Right renal pelvis (tissue), 4 donors: ENCODE measurements around the gene TSC22D1. TPM values are rescaled to one million over a fixed set of nuclear protein-coding genes. Genes with fewer than 3 reads are reported as not detected.
"Not testable (repeated sequence)": the region's sequence is repeated elsewhere in the genome, so short reads cannot be mapped to it uniquely, and the experiment has no call there.

Experiments used
- DNase-seq, 4 donors: peaks; one replicate each; pipeline ENCODE4 v3.0.0-alpha.2; 2013; ENCODE audit warnings: low read depth in 4 of 4, low spot score in 3 of 4, missing footprints in 1 of 4
- polyA plus RNA-seq, 4 donors: library from polyadenylated mRNA; unstranded; fragments of 120-200 nt; gene quantifications; one replicate each; pipeline ENCODE4 v1.2.1, GENCODE V29; 2013; ENCODE audit not compliant: insufficient read length in 4 of 4

The TSC22D1 gene
- polyA plus RNA-seq, 4 donors: 253 to 271 (median 260) TPM

GRCh38 chr13:44573790-44574465, 2.2 kb downstream of the TSC22D1 start:
- DNase-seq: no peak

DNA sequence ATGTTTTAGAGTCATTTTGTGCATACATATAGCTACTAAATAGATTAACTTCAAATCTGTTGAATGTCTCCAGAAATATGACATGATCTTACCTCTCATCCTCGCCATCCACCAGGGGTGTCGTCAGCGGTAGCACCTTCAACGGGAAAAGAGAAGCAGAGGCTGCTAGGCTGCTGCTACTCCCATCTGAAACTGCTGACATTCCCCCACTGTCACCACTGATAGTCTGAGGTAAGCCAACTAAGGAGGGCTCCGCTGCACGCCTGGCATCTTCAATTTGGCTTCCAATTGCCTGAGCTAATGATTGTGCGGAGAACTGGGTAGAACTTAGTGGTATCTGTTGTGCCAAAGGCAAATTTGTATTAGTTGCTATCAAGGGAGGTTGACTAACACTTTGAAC, 3.1 kb downstream of the TSC22D1 start:
- DNase-seq: no peak

- DNase-seq: no peak
Observed at GRCh38 chr13:44566601-44567000, 9.5 kb downstream of the TSC22D1 start.

DNA sequence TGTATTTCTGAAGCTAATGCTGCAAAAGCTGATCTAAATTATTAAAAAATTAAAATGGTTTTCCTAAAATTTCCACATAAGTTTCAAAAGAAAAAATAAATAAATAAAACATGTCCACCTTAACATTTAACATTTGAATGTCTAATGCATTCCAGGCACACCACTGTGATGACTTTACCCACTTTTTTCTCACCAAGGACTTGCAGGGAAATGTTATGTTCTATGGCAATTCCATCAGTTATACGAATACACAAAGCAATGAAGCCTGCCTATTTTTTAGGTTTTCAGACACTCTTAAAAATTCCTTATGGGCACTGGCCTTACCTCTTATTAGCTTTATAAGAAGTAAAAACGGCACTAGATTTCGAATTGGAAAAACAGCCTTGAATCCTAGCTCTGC, 10.2 kb downstream of the TSC22D1 start:
- DNase-seq: no peak

DNA sequence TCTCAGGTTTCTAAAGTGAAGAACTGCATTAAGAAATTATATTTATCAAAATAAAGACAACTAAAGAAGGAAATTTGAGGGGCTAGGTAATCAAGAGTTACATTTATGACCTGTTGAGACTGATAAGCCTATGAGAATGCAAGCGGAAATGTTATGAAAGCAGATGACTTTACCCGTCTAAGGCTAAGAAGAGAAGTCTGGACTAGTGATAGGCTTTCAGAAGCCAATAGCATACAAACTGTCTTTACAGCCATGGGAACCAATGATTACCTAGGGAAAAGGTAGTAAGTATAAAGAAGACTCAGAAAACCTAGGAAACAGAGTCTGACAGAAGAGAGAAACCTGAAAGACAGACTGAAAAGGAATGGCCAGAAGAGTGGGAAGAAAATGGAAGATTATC, 11.2 kb downstream of the TSC22D1 start:
- DNase-seq: no peak

DNA sequence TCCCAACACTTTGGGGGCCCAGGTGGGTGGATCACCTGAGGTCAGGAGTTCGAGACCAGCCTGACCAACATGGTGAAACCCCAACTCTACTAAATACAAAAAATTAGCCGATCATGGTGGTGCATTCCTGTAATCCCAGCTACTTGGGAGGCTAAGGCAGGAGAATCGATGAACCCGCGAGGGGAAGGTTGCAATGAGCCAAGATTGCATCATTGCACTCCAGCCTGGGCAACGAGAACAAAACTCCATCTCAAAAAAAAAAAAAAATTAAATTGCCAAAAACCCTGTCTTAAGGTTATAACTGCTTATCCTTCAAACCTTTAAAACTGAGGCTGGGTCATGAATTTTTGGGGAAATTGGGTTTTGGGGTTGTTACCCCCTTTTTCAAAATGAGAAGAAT, 13.3 kb downstream of the TSC22D1 start:
- DNase-seq: not testable (repeated sequence)

- DNase-seq: no peak
Observed at GRCh38 chr13:44561351-44561750, 14.8 kb downstream of the TSC22D1 start.

GRCh38 chr13:44557986-44558385, 18.1 kb downstream of the TSC22D1 start:
- no peak for DNase-seq

- no peak for DNase-seq
Observed at GRCh38 chr13:44555207-44555606, 20.9 kb downstream of the TSC22D1 start.

DNA sequence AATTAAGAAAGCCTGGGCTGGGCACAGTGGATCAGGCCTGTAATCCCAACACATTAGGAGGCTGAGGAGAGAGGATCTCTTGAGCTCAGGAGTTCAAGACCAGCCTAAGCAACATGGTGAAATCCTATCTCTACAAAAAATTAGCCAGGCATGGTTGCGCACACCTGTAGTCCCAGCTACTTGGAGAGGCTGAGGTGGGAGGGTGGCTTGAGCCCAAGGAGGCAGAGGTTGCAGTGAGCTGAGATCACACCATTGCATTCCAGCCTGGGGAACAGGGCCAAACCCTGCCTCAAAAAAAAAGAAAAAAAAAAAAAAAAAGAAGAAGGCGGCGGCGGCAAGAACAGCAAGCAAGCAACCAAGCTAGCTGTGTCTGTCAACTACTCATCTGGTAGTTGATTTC, 26.7 kb downstream of the TSC22D1 start:
- no peak for DNase-seq

DNA sequence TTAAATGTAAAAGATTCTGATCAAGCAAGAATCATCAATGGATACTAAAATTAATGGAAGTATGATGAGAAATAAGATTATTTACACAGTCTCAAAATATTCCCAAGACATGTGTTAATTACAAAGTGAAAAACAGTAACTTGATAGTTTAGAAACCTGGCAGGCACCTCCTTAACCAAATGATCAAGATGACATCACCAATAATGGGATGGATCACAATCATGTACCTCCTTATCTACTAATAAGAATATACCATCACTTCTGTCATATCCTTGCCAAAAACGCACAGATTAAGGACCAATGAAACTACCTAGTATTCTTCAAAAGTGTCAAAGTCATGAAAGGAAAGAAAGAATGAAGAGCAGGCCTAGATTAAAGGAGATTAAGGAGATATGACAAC, 30.0 kb downstream of the TSC22D1 start:
- DNase-seq: no peak

GRCh38 chr13:44543369-44543768, 32.8 kb downstream of the TSC22D1 start:
- peak in 2 of 4 donors; percentile 13 to 18 for DNase-seq

GRCh38 chr13:44542361-44542760, 33.8 kb downstream of the TSC22D1 start:
- DNase-seq: no peak

DNA sequence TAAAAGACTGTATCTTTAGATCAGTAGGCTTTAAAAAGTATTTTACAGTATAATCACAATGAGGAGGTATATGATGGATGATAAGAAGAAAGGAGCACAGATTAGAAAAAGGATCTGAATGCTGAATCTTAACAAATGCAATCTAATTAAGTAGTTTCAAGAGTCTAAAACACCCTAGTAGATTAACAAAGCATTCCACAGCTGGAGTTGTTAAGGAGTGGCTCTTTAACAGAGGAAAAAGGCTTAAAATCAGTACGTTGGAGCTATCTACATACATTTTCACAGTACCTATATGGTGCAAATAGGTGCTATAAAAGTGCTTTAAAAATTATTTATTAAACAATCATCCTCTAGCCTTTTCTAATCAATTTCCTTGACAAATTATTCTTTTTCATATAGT, 34.5 kb downstream of the TSC22D1 start:
- no peak for DNase-seq

DNA sequence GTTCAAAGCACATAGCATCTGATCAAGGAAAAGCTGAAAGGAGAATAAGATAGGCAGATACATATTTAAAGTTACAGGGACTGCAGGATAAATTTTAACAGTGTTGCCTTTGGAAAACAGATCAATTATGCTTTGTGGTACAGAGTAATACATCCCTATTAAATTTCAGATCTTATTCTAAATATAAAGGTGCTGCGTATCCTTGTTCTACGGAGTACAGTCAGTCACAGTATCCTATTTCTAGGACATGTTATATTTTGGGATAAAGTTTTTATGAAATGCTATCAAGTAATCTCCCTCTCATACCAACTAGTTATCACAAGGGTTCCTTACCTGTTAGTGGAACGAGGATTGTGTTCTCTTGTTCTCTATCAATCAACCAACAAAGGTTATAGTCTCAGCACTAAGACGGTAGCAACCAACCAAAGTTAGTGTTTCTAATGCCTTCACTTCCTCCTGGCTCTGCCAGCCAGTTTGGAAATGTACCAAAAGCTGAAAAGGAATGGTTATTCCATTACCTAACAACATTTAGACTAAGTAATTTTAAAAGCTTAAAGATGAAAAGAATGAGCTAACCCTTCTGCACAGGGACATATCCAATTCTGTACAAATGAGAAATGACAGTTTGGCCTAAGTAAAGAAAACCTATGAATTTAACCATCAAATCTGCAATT, 35.2 kb downstream of the TSC22D1 start:
- DNase-seq: no peak

- DNase-seq: no peak
Observed at GRCh38 chr13:44537248-44537647, 38.9 kb downstream of the TSC22D1 start.

- DNase-seq: peak in 1 of 4 donors; percentile 12
Observed at GRCh38 chr13:44523146-44524015, 52.7 kb downstream of the TSC22D1 start.

DNA sequence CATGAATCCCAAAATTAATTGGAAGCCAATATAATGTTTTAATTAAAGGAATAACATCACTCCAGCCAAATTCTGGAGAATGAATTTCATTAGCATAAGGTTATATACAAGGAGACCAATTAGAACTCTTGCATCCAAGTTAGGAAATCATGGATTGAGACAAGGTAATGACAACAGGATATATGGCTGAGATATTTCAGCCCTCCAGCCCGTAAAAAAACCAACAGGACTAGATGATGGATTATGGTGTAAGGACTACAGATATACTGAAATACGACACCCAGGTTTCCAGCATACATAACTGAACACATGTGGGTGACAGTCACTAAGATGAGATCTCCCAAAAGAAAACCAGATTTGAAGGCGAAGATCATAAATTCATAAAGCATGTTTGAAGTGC, 56.5 kb downstream of the TSC22D1 start:
- no peak for DNase-seq

GRCh38 chr13:44516771-44517170, 59.4 kb downstream of the TSC22D1 start:
- no peak for DNase-seq

DNA sequence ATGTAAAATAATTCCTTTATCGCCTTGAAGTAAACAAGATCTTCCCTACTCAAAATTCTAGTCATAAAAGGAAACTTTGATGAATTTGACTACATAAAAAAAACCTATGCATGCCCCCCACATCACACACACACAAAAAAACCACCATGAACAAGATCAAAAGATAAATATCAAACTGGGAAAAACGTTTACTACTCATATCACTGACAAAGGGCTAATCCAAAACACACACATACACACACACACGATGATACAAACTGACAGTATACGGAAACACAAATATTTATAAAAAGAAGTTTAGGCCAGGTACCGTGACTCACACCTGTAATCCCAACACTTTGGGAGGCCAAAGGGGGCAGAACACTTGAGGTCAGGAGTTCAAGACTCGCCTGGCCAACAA, 61.9 kb downstream of the TSC22D1 start:
- no peak for DNase-seq

GRCh38 chr13:44509853-44510252, 66.3 kb downstream of the TSC22D1 start:
- DNase-seq: not testable (repeated sequence)
